ENCODE measurements around the gene ETV3L. TPM values are rescaled to one million over a fixed set of nuclear protein-coding genes. Genes with fewer than 3 reads are reported as not detected.

Gene ETV3L
- total and polyA plus RNA-seq, 3 donors from 2014 or later = 0.16 TPM; not detected in 2

DNA sequence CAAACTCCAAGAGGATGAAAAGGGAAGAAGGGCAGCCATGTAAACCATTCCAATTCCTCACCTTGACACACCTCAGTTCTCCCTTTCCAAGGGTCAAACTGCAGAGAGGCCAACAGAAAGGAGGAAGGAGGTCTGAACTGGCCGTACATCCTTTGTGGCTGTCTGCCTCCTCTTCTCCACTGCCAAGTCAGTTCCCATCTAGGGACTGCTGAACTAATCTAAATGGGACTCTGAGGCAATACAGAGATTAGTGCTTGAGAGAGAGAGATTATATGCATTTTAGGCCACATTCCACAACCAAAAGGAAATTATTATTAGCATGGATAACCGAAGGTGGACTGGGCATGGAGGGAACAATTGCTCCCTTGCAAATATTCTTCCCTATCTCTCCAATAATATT is 56.8 kb downstream of the ETV3L start:
- TF ChIP-seq CTCF (IDR thresholded peaks at IDR 0.05) (no peak), POLR2A (IDR thresholded peaks at IDR 0.05) (no peak)
- peaks cover 43% of the 10 kb centered on the region for H3K4me1 ChIP-seq
- no peaks in the 10 kb centered on the region for H3K27me3 ChIP-seq
- H3K36me3 ChIP-seq (ENCODE audit: low read depth, missing control alignments) = no peaks in the 10 kb centered on the region
- WGBS, 2 donors = 26 to 29% methylated on average over 2 of the region's 2 CpGs
- H3K9me3 ChIP-seq = no peaks in the 10 kb centered on the region
- DNase-seq = no peak
- H3K4me3 ChIP-seq = no peak overlapping the region
- intact Hi-C loops (cut with DNase I; ENCODE audit: low total_unique reads) = no loop called here
- H3K27ac ChIP-seq = no peak overlapping the region

Other genes with a start within 250 kb of the ETV3L start
- gene INSRR, start 240.7 kb downstream of the ETV3L start, total RNA-seq = 1 to 10 TPM; 6.4 to 7.0 TPM
- 1.5 TPM for gene INSRR, start 240.7 kb downstream of the ETV3L start, polyA plus RNA-seq (ENCODE audit: insufficient read depth, low read depth, low replicate concordance)
- gene NTRK1, start 238.9 kb downstream of the ETV3L start, total RNA-seq = 10 to 100 TPM; 14.6 to 38.8 TPM
- 4.7 TPM for gene NTRK1, start 238.9 kb downstream of the ETV3L start, polyA plus RNA-seq (ENCODE audit: insufficient read depth, low read depth, low replicate concordance)
- gene PEAR1, start 206.1 kb downstream of the ETV3L start, total RNA-seq = 10 to 100 TPM; 13.8 TPM
- 10.5 TPM for gene PEAR1, start 206.1 kb downstream of the ETV3L start, polyA plus RNA-seq (ENCODE audit: insufficient read depth, low read depth, low replicate concordance)
- gene LRRC71, start 179.2 kb downstream of the ETV3L start, total RNA-seq = 10 to 100 TPM; 17.5 to 23.1 TPM
- gene LRRC71, start 179.2 kb downstream of the ETV3L start, polyA plus RNA-seq (ENCODE audit: insufficient read depth, low read depth, low replicate concordance) = 49.2 TPM
- gene ARHGEF11, start 54.1 kb downstream of the ETV3L start, total RNA-seq = 100 to 1,000 TPM; 113 to 120 TPM
- gene ARHGEF11, start 54.1 kb downstream of the ETV3L start, polyA plus RNA-seq (ENCODE audit: insufficient read depth, low read depth, low replicate concordance) = 69.2 TPM
- gene ETV3, start 38.6 kb upstream of the ETV3L start, total RNA-seq = 10 to 100 TPM; 28.0 to 29.1 TPM
- 22.2 TPM for gene ETV3, start 38.6 kb upstream of the ETV3L start, polyA plus RNA-seq (ENCODE audit: insufficient read depth, low read depth, low replicate concordance)

Measured in testis (tissue), 3 donors.